HuH-7 (cell line): ENCODE measurements around the gene TINAGL1.
A peak's percentile ranks its signal among the peaks of the same experiment; 100 is the strongest.

Experiments used
- DNase-seq: peaks from one replicate; pipeline ENCODE4 v3.0.0; 2011; ENCODE audit warnings: low spot score

The TINAGL1 gene, protein sequence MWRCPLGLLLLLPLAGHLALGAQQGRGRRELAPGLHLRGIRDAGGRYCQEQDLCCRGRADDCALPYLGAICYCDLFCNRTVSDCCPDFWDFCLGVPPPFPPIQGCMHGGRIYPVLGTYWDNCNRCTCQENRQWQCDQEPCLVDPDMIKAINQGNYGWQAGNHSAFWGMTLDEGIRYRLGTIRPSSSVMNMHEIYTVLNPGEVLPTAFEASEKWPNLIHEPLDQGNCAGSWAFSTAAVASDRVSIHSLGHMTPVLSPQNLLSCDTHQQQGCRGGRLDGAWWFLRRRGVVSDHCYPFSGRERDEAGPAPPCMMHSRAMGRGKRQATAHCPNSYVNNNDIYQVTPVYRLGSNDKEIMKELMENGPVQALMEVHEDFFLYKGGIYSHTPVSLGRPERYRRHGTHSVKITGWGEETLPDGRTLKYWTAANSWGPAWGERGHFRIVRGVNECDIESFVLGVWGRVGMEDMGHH

DNA sequence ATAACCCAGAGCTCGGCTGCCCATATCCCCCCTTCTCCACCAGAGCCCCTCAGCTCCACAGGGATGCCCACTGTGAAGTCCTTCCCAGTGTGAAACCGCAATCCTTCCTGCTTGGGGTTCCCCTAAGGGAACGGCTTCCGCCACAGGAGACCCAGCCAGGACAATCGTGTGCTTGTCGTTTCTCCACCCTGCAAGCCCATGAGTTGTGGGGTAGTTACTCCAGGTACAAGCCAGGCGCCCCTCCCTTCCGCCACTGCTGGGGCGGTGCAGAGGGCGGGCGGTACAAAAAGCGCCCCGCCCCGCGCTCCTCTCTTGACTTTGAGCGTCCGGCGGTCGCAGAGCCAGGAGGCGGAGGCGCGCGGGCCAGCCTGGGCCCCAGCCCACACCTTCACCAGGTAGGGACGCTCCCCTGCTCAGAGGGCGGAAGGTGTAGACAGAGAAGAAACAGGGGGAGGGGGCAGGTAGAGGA is at the start of gene TINAGL1:
TINAGL1 (plus strand) TSS at position 315 of the 469 bp plus-strand sequence. CDS start 634 bp downstream, outside the sequence.
- peak; percentile 75 for DNase-seq

DNA sequence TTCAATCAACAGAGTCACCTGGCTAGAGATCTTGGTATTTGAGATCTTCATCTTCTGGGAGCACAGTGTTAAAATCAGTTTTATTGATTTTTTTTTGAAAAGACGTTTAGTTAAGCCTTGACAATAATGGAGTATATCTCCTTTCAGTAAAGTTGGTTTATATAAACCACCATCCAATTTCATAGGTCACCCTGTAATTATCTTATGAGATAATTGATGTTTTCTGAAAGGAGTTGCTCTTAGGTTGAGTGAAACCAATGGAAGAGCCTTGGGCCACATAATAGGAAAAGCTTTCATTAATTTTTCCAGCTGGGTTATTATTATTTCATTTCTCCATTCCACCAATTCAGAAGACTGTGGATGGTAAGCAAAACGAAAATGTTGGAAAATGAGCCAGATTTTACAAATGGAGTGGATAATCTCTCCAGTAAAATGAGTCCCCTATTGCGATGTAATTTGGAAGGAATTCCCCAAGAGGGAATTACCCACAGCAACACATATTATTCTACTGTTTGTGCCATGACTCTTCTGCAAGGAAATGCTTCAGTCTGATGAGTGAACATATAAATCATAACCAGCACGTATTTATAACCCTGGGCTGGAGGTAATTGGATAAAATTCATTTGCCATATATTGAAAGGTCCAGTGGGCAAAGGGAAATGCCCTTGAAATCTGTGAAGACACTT is 46.2 kb upstream of the TINAGL1 start:
- DNase-seq: no peak

DNA sequence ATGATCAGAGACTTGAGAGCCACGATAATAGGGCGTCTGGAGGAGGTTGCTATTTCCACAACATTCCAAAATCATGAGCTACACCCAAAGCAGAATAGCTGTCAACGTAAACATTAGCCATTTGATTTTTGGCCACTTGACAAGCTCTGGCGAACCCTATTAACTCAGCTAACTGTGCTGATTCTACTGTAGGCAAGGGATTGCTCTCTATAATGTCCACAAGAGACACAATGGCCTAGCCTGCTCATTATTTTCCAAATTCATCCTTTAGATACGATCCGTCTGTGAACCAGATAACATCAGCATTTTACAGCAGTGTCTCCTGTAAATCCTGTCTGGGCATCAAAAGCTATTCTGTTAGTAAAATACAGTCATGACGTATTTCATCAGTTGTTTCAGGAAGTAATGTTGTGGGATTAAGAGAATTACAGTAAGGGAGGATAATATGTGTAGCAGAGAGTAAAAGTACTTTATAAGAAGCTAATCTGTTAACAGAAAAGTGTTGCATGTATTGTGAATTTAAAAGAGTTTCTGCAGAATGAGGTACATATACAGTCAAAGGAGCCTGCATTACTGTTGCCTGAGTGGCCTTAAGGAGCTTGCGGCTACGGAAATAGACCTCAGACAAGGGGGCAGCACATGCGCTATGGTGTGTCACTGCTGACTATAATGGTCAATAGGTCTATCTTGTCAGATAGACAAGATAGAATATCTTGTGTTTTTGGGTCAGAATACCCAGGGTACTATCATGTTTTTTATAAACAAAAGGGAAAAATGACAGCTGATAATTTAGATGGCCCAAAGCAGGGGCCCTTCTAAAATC is 44.9 kb upstream of the TINAGL1 start:
- DNase-seq: no peak

DNA sequence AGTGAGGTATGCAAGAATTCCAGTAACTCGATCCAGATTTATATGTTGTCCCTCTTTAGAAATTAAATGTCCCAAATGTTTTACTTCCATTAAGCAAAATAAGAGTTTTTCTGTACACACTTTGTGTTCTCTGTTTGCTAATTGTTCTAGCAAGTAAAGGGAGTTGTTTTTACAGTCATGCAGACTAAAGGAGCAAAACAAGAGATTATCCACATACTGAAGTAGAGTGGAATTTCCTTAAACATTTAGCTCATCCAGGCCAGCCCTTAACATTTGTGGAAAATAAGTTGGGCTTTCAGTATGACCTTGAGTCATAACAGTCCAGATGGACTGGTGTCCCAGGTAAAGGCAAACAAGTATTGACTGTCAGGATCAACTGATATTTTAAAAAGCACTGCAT is 44.1 kb upstream of the TINAGL1 start:
- DNase-seq: no peak

DNA sequence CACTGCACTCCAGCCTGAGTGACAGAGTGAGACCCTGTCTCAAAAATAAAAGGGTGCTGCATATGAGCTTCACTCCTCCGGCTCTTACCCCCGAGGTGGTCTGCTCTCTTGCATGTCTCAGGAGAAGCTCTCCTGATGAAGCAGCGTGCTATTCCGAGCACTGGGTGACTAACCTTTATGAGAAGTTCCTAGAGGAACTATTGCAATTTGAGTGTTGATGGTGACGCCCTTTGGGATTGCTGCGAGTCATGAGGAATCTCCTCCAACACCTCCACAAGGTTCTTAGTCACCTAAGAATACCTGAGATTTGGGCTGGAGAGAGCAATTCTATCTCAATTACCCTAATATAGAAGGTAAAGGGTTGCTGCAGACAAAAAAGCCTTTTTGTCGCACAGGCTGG is 40.8 kb upstream of the TINAGL1 start:
- no peak for DNase-seq

DNA sequence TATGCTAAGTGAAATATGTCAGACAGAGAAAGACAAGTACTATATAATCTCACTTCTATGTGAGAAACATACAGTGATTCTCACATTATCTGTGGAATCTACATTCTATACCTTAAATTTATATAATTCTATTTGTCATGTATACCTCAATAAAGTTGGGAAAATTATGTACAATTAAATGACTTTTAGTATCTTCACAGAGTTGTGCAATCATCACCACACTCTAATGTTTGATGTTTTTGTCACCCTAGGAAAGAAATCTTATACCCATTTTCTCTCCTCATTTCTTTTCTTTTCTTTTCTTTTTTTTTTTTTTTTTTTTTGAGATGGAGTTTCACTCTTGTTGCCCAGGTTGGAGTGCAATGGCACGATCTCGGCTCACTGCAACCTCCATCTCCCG is 37.0 kb upstream of the TINAGL1 start:
- DNase-seq: no peak

DNA sequence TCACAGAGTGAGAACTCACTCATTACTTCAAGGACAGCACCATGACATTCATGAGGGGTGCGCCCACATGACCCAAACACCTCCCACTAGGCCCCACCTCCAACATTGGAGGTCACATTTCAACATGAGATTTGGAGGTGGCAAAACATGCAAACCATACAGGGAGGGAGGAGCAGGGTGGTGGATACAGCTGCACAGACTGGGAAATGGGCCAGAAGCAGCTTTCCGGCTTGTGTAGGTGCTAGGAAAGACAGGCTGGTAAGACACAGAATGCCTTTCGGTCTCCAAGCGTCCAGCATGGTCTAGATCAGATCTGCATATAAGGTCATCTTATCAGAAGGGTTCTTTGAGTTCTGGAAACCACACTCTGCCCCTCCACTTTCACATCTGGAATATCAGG is 35.1 kb upstream of the TINAGL1 start:
- DNase-seq: no peak

DNA sequence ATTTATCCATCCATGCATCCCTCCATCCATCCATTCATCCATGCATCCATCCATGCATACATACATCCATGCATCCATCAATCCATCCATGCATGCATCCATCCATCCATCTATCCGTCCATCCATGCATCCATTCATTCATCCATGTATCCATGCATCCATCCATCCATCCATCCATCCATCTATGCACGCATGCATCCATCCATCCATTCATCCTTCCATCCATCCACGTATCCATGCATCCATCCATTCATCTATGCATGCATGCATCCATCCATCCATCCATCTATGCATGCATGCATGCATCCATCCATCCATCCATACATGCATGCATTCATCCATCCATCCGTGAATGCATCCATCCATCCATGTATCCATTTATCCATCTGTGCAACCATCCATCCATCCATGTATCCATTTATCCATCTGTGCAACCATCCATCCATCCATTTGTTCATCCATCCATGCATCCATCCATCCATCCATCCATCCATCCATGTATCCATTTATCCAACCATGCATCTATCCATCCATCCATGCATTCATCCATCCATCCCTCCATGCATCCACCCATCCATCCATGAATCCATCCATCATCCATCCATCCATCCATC is 30.3 kb upstream of the TINAGL1 start:
- no peak for DNase-seq

DNA sequence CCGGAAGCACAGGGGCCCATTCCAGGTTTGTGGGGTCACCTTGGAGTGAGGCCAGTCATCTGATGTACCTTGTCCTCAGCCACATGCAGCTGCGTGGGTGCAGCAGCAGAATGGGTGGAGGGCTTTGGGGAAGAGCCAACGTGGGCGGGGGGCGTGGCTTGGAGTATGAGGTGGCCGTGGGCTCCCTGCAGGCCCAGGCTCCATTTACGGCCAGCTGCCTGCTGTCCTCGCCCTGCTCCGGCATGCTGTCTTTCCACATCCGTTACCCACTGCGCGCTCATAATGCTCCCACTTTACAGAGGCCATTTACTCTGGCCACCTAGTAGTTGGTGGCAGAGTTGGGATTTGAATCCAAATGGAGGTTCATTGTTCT is 27.8 kb upstream of the TINAGL1 start:
- DNase-seq: no peak

DNA sequence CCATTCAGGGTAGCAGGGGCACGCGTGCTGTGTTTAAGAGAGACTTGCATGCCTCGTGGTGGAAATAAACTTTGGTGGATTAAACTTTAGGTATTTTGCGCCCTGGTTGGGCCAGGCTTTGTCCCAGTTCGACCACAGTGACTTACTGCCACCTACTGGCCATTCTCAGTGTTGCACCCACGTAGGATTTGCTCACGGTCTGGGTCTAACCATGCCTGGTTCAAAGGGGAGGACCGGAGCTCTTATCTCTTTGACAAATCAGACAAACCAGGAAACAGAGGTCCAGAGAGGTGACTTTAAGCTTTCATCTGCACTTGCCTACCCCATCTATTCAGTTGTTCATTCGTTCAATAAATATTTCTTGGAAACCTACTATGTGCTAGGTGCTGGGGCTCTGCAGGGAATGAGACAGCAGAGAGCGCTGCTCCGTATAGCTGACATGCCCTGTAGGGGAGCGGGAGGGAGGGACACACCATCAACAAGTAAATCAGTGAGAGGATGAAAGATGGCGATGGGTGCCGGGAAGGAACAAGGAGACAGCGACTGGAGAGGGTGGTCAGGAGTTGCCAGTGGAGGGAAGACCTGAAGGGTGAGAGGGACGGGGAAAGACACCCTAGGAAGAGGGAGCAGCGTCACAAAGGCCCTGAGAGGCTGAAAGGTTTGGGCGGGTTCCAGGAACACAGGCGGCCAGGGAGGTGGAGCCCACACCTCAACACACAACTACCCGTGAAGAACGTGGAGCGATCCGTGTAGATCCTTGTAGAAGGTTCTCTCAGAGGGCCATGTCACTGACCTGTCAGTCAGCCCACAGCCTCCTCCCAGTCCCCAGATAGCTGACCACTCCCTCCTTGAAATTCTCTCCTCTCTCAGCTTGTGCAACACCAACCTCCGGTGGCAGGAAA is 27.2 kb upstream of the TINAGL1 start:
- peak; percentile 70 for DNase-seq

DNA sequence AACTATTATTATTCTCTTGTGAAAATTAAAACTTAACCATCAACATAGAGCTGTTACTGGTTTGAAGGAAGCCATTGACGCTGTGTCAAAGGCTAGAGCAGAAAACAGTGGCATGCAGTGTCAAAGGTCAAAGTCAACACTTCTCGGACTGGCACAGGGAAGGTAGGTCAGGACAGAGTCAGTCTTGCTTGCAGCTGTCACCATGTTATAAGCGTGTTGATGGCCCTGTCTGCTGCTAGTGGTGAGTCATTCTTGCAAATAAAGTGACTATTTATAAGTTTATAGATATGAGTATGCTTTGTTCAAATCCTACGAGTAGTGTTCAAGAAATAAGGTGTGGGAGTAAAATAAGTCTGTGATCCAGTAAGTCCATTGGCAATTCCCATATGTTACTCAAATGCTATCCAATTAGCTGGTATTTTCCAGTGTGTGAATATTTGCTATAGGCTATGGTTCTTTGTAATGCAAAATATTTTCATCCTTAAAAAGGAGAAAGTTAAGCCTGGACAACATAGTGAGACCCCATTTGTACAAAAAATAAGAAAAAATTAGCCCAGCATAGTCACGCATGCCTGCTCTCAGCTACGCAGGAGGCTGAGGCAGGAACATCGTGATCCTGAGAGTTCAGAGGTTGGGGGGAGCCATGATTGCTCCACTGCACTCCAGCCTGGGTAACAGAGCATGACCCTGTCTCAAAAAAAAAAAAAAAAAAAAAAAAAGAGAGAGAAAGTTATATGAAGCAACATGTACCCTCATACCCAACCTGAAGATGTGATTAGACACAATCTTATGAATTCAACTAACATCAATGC is 26.3 kb upstream of the TINAGL1 start:
- no peak for DNase-seq

DNA sequence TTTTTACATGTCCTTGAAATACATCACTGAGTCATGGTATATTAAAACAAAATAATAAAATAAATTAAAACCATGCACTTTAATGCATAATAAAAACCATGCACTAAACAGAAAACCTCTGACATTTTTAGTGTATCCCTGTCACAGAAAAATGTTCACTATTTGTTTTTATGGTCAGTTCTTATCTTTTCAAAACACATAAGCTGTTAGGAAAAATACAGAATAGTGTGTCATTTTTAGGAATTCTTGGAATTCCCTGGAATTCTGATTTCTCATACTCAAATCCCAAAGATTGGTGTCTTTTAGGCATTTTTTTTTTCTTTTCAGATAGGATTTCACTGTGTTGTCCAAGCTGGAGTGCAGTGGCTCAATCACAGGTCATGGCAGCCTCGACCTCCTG is 25.1 kb upstream of the TINAGL1 start:
- no peak for DNase-seq

DNA sequence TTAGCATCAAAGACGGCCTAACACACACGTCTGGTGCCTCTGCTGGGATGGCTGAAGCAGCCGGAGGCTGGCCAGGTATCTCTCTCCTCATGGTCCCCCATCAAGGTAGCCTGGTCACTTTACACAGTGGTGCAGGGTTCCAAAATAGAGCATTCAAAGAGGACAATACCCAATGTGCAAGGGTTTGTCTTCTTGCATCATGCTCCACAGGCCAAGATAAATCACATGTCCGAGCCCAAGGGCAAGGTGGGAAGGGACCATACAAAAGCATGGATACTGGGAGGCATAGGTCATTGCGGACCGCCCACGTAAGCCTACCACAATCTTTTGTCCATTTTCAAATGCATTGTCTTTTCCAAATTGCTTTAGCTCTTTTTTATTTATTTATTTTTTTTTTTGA is 23.8 kb upstream of the TINAGL1 start:
- no peak for DNase-seq

DNA sequence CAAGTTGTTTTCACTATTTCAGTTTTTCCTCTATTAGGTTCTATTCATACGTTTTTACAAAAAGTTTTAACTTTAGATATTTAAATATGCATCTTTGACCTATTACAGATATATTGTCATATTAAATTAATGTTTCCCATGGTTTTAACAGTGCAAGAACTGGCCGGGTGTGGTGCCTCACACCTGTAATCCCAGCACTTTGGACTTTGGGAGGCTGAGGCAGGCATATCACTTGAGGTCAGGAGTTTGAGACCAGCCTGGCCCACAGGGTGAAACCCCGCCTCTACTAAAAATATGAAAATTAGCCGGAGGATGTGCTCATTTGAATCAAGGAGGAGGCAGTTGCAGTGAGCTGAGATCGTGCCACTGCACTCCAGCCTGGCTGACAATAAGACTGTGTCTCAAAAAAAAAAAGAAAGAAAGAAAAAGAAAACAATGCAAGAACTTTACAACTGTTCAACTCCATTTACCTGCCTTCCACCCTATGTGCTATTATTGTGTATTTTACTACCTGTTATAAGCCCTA is 19.8 kb upstream of the TINAGL1 start:
- no peak for DNase-seq

DNA sequence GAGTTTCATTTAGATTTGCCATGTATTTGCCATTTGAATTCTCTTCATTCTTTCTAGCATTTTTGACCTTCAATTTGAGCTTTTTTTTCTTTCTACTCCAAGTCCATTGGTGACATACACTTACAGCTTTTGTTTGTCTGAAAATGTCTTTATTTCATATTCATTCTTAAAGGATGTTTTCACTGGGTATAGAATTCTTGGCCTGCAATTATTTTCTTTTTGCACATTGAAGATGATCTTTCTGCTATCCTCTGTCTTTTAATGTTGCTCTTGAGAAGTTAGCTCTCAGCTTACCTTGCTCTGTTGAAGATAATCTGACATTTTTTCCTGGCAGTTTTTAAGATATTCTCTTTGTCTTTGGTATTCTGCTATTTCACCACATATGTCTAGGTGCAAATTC is 16.6 kb upstream of the TINAGL1 start:
- no peak for DNase-seq

DNA sequence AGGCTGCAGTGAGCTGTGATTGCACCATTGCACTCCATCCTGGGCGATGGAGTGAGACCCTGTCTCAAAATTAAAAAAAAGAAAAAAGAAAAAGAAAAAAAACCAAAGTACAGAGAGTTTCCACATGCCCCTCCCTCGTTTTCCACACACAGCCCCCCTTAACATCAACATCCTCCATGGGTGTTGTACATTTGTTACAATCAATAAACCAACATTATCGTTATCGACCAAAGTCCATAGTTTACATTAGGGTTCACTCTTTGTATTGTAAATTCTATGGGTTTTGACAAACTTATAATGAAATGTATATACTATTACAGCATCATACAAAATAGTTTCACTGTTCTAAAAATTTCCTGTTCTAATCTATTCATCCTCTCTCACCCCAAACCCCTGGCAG is 15.9 kb upstream of the TINAGL1 start:
- DNase-seq: no peak

DNA sequence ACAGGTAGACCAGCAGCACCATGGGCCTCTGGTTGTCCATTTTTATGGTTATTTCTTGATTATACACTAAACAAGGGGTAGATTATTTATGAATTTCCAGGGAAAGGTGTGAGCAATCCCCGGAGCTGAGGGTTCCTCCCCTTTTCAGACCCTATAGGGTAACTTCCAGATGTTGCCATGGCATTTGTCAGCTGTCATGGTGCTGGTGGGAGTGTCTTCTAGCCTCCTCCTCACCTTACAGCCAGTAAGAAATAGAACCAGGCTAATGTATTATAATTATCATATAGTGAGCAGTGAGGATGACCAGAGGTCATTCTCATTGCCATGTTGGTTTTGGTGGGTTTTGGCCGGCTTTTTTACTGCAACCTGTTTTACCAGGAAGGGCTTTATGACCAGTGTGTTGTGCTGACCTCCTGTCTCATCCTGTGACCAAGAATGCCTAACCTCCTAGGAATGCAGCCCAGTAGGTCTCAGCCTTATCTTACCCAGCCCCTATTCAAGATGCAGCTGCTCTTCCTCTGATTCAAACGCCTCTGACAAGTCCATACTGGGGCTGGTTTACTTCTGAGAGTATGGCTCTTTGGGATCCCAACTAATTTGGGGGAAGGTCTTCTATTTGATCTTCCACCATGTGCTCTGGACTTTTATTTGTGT is 13.5 kb upstream of the TINAGL1 start:
- DNase-seq: no peak

DNA sequence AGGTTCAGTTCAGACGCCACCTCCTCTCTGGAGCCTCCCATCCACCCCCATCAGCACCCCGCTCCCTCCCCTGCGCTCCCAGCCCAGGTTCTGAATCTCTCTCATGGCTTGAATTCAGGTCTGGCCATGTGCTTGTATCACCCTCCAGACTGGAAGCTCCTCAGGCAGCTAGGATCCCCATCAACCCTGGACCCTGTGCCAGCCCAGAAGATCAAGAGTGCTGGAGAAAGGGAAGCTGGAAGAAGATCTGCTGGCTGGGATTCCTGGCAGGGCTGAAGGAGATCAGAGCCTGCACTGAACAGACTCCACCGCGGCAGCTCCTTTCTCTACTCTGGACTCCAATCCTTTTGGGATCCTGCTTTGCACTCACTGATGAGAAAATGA is 11.7 kb upstream of the TINAGL1 start:
- DNase-seq: no peak

DNA sequence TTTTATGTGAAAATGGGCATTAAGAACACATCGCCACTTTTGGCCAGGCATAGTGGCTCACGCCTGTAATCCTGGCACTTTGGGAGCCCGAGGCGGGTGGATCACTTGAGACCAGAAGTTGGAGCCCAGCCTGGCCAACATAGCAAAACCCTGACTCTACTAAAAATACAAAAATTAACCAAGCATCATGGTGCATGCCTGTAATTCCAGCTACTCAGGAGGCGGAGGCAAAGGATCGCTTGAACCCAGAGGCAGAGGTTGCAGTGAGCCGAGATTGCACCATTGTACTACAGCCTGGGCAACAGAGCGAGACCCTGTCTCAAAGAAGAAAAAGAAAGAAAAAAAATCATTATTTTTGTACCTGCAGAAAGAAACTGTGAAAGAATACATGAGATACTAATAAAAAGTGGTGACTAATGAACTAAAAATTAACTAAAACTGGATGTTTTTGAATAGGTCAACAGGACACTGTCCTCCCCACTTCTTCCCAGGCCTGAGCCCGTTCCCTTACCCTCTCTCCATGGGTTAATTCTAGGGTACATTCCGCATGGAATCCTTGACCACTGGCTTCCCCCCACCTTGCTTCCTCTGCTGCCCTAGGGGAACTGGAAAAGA is 8.3 kb upstream of the TINAGL1 start:
- no peak for DNase-seq
